Endodermal cell (in vitro differentiated cells): ENCODE data around the gene PLXNA2. TPM values are rescaled to one million over a fixed set of nuclear protein-coding genes. Genes with fewer than 3 reads are reported as not detected.

Experiments
- DNase-seq: peaks from one replicate; pipeline ENCODE4 v3.0.0-alpha.2; 2017
- H3K27ac ChIP-seq: 2 replicates; pipeline ENCODE4 v1.5.1; 2013; ENCODE audit warnings: mild to moderate bottlenecking, low read depth, low read length, moderate library complexity
- H3K27me3 ChIP-seq: 2 replicates; pipeline ENCODE4 v1.6.1; 2013; ENCODE audit warnings: mild to moderate bottlenecking, low read length, moderate library complexity; ENCODE audit not compliant: insufficient read depth, control insufficient read depth, poor library complexity, severe bottlenecking
- H3K36me3 ChIP-seq: 2 replicates; pipeline ENCODE4 v1.7.0; 2013; ENCODE audit warnings: mild to moderate bottlenecking, low read length, moderate library complexity; ENCODE audit not compliant: control insufficient read depth, insufficient read depth
- H3K4me1 ChIP-seq: one replicate; pipeline ENCODE4 v1.7.0; 2013; ENCODE audit warnings: low read length; ENCODE audit not compliant: control insufficient read depth, insufficient read depth
- H3K4me3 ChIP-seq: 2 replicates; pipeline ENCODE4 v1.5.1; 2013; ENCODE audit warnings: mild to moderate bottlenecking, low read length, moderate library complexity
- H3K9ac ChIP-seq: 2 replicates; pipeline ENCODE4 v1.6.1; 2013; ENCODE audit warnings: mild to moderate bottlenecking, low read length, moderate library complexity; ENCODE audit not compliant: poor library complexity, severe bottlenecking; ENCODE audit errors: extremely low read depth
- H3K9me3 ChIP-seq: 2 replicates; pipeline ENCODE4 v1.6.1; 2013; ENCODE audit warnings: mild to moderate bottlenecking, low read length, moderate library complexity; ENCODE audit not compliant: control insufficient read depth
- H3K27ac Mint-ChIP-seq: 2 replicates; pipeline ENCODE4 v1.8.0; 2020; ENCODE audit warnings: mixed read lengths
- H3K27me3 Mint-ChIP-seq: 2 replicates; pipeline ENCODE4 v1.8.0; 2021; ENCODE audit warnings: mild to moderate bottlenecking, mixed read lengths; ENCODE audit not compliant: insufficient read depth
- H3K36me3 Mint-ChIP-seq: 2 replicates; pipeline ENCODE4 v1.8.0; 2020; ENCODE audit warnings: low read depth, mixed read lengths
- H3K4me1 Mint-ChIP-seq: 2 replicates; pipeline ENCODE4 v1.8.0; 2020; ENCODE audit warnings: mixed read lengths
- H3K4me3 Mint-ChIP-seq: 2 replicates; pipeline ENCODE4 v1.8.0; 2020; ENCODE audit warnings: mild to moderate bottlenecking, moderate library complexity, mixed read lengths
- H3K9me3 Mint-ChIP-seq: 2 replicates; pipeline ENCODE4 v1.8.0; 2020; ENCODE audit warnings: mild to moderate bottlenecking, mixed read lengths
- CTCF ChIP-seq: fragments of 200-600 bp; sonication (generic); conservative IDR thresholded peaks from 2 replicates; pipeline ENCODE4 v1.5.0; 2021; ENCODE audit warnings: antibody characterized with exemption, mild to moderate bottlenecking
- whole genome bisulfite sequencing, 2 experiments: methylation state at CpG; one replicate each; pipeline versions ENCODE4 v1.1.5 to v1.1.7; 2013; ENCODE audit warnings: missing lambda C conversion rate in 2 of 2, mixed read lengths in 1 of 2; ENCODE audit not compliant: insufficient coverage in 1 of 2, insufficient read length in 1 of 2; 5-methylcytosine and 5-hydroxymethylcytosine counted together
- total RNA-seq, 2 donors: library from RNA; stranded (reverse); fragmentation: NEBNext Ultra II Directional in 1 of 2; extraction: Animal tissue kit (Norgen Biotek cat#: 25700) in 1 of 2; gene quantifications; 2 replicates in 1 of 2; 3 replicates in 1 of 2; pipeline ENCODE4 v1.2.1, GENCODE V29; 2021

PLXNA2 gene
- total RNA-seq, 2 donors from 2014 or later = 61.2 to 86.1 TPM

- Histone ChIP-seq H3K4me3 (peak overlapping the region; percentile 61), H3K9me3 (no peaks in the 10 kb centered on the region), H3K4me1 (peaks cover 10% of the 10 kb centered on the region), H3K27ac (no peak overlapping the region), H3K27me3 (no peaks in the 10 kb centered on the region), H3K9ac (no peak overlapping the region), H3K36me3 (no peaks in the 10 kb centered on the region)
- Mint-ChIP-seq H3K9me3 (no peaks in the 10 kb centered on the region), H3K4me3 (peak overlapping the region; percentile 21), H3K36me3 (no peaks in the 10 kb centered on the region), H3K27me3 (peaks cover 8% of the 10 kb centered on the region), H3K27ac (peak overlapping the region; percentile 78), H3K4me1 (peaks cover 51% of the 10 kb centered on the region)
- peak; percentile 75 for TF ChIP-seq CTCF
- 55 to 64% methylated on average over 14 to 22 of the region's 22 CpGs for WGBS, 2 experiments
- DNase-seq = peak; percentile 87
Measured at GRCh38 chr1:208251911-208252835, 8.0 kb upstream of the PLXNA2 start.

GRCh38 chr1:208251015-208251414 is 6.8 kb upstream of the PLXNA2 start:
- WGBS, 2 experiments = 90 to 95% methylated on average over 3 to 5 of the region's 5 CpGs
- Mint-ChIP-seq H3K4me3 (no peak overlapping the region), H3K36me3 (no peaks in the 10 kb centered on the region), H3K9me3 (no peaks in the 10 kb centered on the region), H3K4me1 (peaks cover 49% of the 10 kb centered on the region), H3K27ac (no peak overlapping the region), H3K27me3 (peaks cover 7% of the 10 kb centered on the region)
- peak; percentile 44 for DNase-seq
- no peak overlapping the region for H3K9ac ChIP-seq
- H3K27me3 ChIP-seq = no peaks in the 10 kb centered on the region
- no peaks in the 10 kb centered on the region for H3K9me3 ChIP-seq
- no peaks in the 10 kb centered on the region for H3K36me3 ChIP-seq
- H3K4me1 ChIP-seq = peaks cover 10% of the 10 kb centered on the region
- TF ChIP-seq CTCF = no peak
- no peak overlapping the region for H3K4me3 ChIP-seq
- H3K27ac ChIP-seq = no peak overlapping the region

GRCh38 chr1:208250613-208251012 is 6.4 kb upstream of the PLXNA2 start:
- no peak overlapping the region for H3K27ac Mint-ChIP-seq

More at GRCh38 chr1:208250613-208251012, 6.4 kb upstream of the PLXNA2 start:
- H3K4me3 Mint-ChIP-seq = no peak overlapping the region
- no peaks in the 10 kb centered on the region for H3K9me3 Mint-ChIP-seq
- H3K9ac ChIP-seq = no peak overlapping the region
- no peaks in the 10 kb centered on the region for H3K36me3 ChIP-seq
- H3K4me1 ChIP-seq = peaks cover 10% of the 10 kb centered on the region
- H3K36me3 Mint-ChIP-seq = no peaks in the 10 kb centered on the region
- 76 to 88% methylated on average over 1 to 6 of the region's 6 CpGs for WGBS, 2 experiments
- H3K27me3 ChIP-seq = no peaks in the 10 kb centered on the region
- H3K27ac ChIP-seq = no peak overlapping the region
- H3K4me3 ChIP-seq = no peak overlapping the region
- no peak for DNase-seq
- H3K27me3 Mint-ChIP-seq = peaks cover 5% of the 10 kb centered on the region
- TF ChIP-seq CTCF = no peak
- no peaks in the 10 kb centered on the region for H3K9me3 ChIP-seq
- H3K4me1 Mint-ChIP-seq = peaks cover 49% of the 10 kb centered on the region
